HCT116 (cell line): ENCODE results near the gene TRAF3IP1. TPM values are rescaled to one million over a fixed set of nuclear protein-coding genes. Genes with fewer than 3 reads are reported as not detected.

Experiments
- ATAC-seq: fragments of 200-7000 bp; cut with Tn5 transposase; 2 replicates; pipeline ENCODE4 v1.9.1; 2020; ENCODE audit warnings: mild to moderate bottlenecking, moderate library complexity
- BruUV-seq: library from RNA; stranded (reverse); fragments of 400-500 nt; replicated peaks from 2 replicates; lab custom pipeline; 2021; lab: Mats Ljungman, UMichigan
- CTCF ChIA-PET: fragments of 300-600 bp; sonication (Branson Sonifier 250); formaldehyde crosslinking; loops from one replicate; lab custom pipeline; 2021; ENCODE audit warnings: antibody characterized with exemption; lab: Charles Lee
- POLR2A ChIA-PET: fragments of 300-600, 350-600 bp; sonication (Branson Sonifier 250); formaldehyde crosslinking; loops from one replicate; lab custom pipeline; 2021; ENCODE audit warnings: antibody characterized with exemption; lab: Charles Lee
- RAD21 ChIA-PET, 2 experiments: fragments of 300-600 bp; sonication (Branson Sonifier 250); formaldehyde crosslinking; loops; one replicate each; lab custom pipeline; 2023; ENCODE audit warnings: low total read pairs in 2 of 2; ENCODE audit not compliant: uncharacterized antibody in 2 of 2, unreplicated experiment in 2 of 2, low non-redundant PET in 1 of 2; lab: Charles Lee
- DNase-seq: peaks from one replicate; pipeline ENCODE4 v3.0.0-alpha.2; 2010; ENCODE audit warnings: low read depth, low spot score
- H2AFZ ChIP-seq: fragments of 200-600 bp; shearing (Covaris generic), sonication (generic); 2 replicates; pipeline ENCODE4 v1.6.1; 2017; ENCODE audit warnings: low read depth, mixed run types, mixed read lengths, antibody characterized with exemption, low read length; ENCODE audit not compliant: poor library complexity, severe bottlenecking
- H3K27ac ChIP-seq: 2 replicates; pipeline ENCODE4 v1.5.1; 2012; ENCODE audit warnings: low read depth, low read length
- H3K27me3 ChIP-seq: fragments of 200-600 bp; sonication (generic); 2 replicates; pipeline ENCODE4 v1.6.1; 2016; ENCODE audit warnings: mixed run types, low read length, mixed read lengths; ENCODE audit not compliant: insufficient read depth
- H3K36me3 ChIP-seq, 2 experiments: fragments of 200-500 bp in 1 of 2; fragments of 200-600 bp in 1 of 2; sonication (Bioruptor generic) in 1 of 2; sonication (generic) in 1 of 2; 2 replicates each; pipeline versions ENCODE4 v1.5.1 to v1.6.1; 2014 to 2016; ENCODE audit warnings: low read length in 2 of 2, inconsistent platforms in 1 of 2, mixed read lengths in 1 of 2, mixed run types in 1 of 2; ENCODE audit not compliant: insufficient read depth in 2 of 2, control insufficient read depth in 1 of 2
- H3K4me1 ChIP-seq, 2 experiments: fragments of 200-600 bp in 1 of 2; sonication (generic) in 1 of 2; 2 replicates each; pipeline versions ENCODE4 v1.5.1 to v1.6.1; 2012 to 2017; ENCODE audit warnings: low read length in 2 of 2, inconsistent platforms in 1 of 2, mild to moderate bottlenecking in 1 of 2, mixed read lengths in 1 of 2, mixed run types in 1 of 2, moderate library complexity in 1 of 2; ENCODE audit not compliant: insufficient read depth in 2 of 2, control insufficient read depth in 1 of 2
- H3K4me2 ChIP-seq: fragments of 200-600 bp; sonication (generic); 2 replicates; pipeline ENCODE4 v1.6.1; 2017; ENCODE audit warnings: mixed run types, low read length, mixed read lengths
- H3K4me3 ChIP-seq, 2 experiments: fragments of 200-600 bp in 1 of 2; sonication (generic) in 1 of 2; replicated peaks in 1 of 2; 2 replicates each; pipeline ENCODE4 v1.5.1; 2011 to 2016; ENCODE audit warnings: low read length in 2 of 2, control low read depth in 1 of 2, low read depth in 1 of 2, mild to moderate bottlenecking in 1 of 2, mixed read lengths in 1 of 2, mixed run types in 1 of 2
- H3K79me2 ChIP-seq: fragments of 200-600 bp; sonication (generic); 2 replicates; pipeline ENCODE4 v1.6.1; 2017; ENCODE audit warnings: mild to moderate bottlenecking, mixed run types, low read length, moderate library complexity, mixed read lengths; ENCODE audit not compliant: insufficient read depth
- H3K9ac ChIP-seq: fragments of 200-600 bp; sonication (generic); 2 replicates; pipeline ENCODE4 v1.6.1; 2016; ENCODE audit warnings: low read length, mixed read lengths
- H3K9me2 ChIP-seq: fragments of 200-600 bp; sonication (generic), shearing (Covaris generic); 2 replicates; pipeline ENCODE4 v1.6.1; 2017; ENCODE audit warnings: mixed run types, mild to moderate bottlenecking, moderate library complexity; ENCODE audit not compliant: insufficient read depth
- H3K9me3 ChIP-seq, 2 experiments: fragments of 200-500 bp in 1 of 2; fragments of 200-600 bp in 1 of 2; sonication (Bioruptor generic) in 1 of 2; sonication (generic) in 1 of 2; 2 replicates each; pipeline ENCODE4 v1.6.1; 2014 to 2017; ENCODE audit warnings: low read length in 2 of 2, mixed read lengths in 2 of 2, inconsistent platforms in 1 of 2, low read depth in 1 of 2, mild to moderate bottlenecking in 1 of 2, mixed run types in 1 of 2, moderate library complexity in 1 of 2; ENCODE audit not compliant: control insufficient read depth in 1 of 2, insufficient read depth in 1 of 2
- H4K20me1 ChIP-seq: fragments of 200-600 bp; sonication (generic), shearing (Covaris generic); 2 replicates; pipeline ENCODE4 v1.6.1; 2017; ENCODE audit warnings: mixed run types, mild to moderate bottlenecking, moderate library complexity; ENCODE audit not compliant: insufficient read depth
- EZH2 ChIP-seq: fragments of 200-600 bp; sonication (generic); IDR thresholded peaks from 2 replicates; pipeline ENCODE4 v1.6.1; 2017; ENCODE audit warnings: antibody characterized with exemption, mixed run types
- EZH2phosphoT487 ChIP-seq: fragments of 200-600 bp; IDR thresholded peaks from 2 replicates; pipeline ENCODE4 v1.6.1; 2018; ENCODE audit warnings: antibody characterized with exemption, borderline replicate concordance
- JUND ChIP-seq: IDR thresholded peaks from 2 replicates; pipeline ENCODE4 v1.6.1; 2012
- POLR2AphosphoS5 ChIP-seq: IDR thresholded peaks from 2 replicates; pipeline ENCODE4 v1.6.1; 2011; ENCODE audit warnings: mild to moderate bottlenecking, low read depth, low read length, moderate library complexity
- SRF ChIP-seq: IDR thresholded peaks from 2 replicates; pipeline ENCODE4 v1.6.1; 2012; ENCODE audit warnings: low read depth
- TCF7L2 ChIP-seq: IDR thresholded peaks from 2 replicates; pipeline ENCODE4 v1.7.0; 2011; ENCODE audit warnings: borderline replicate concordance, inconsistent platforms; ENCODE audit not compliant: insufficient read depth, insufficient read length; ENCODE audit errors: extremely low read depth
- YY1 ChIP-seq: IDR thresholded peaks from 2 replicates; pipeline ENCODE4 v1.6.1; 2011; ENCODE audit warnings: low read length, low read depth, moderate library complexity, mild to moderate bottlenecking; ENCODE audit not compliant: insufficient replicate concordance; ENCODE audit errors: extremely low read depth
- ZFX ChIP-seq: fragments of 450-650 bp; IDR thresholded peaks from 2 replicates; pipeline ENCODE4 v1.6.1; 2017
- intact Hi-C: fragments of 100-400 bp; cut with micrococcal nuclease; formaldehyde crosslinking; loops from 2 replicates; pipeline ENCODE4 v1.10.0; 2022
- total RNA-seq: library from RNA; stranded (reverse); gene quantifications from one replicate; pipeline ENCODE4 v1.2.1, GENCODE V29; 2021; ENCODE audit not compliant: unreplicated experiment
- TF ChIP-seq, protein P1 (sequence below), 3 experiments: fragments of 200-600 bp in 1 of 3; sonication (generic) in 1 of 3; IDR thresholded peaks in 2 of 3; conservative IDR thresholded peaks in 1 of 3; 2 replicates each; pipeline ENCODE4 v1.5.1; 2012 to 2017; ENCODE audit warnings: low read depth in 2 of 3, low read length in 2 of 3, antibody characterized with exemption in 1 of 3, borderline replicate concordance in 1 of 3, control low read depth in 1 of 3, mild to moderate bottlenecking in 1 of 3, mixed read lengths in 1 of 3, mixed run types in 1 of 3, moderate library complexity in 1 of 3; ENCODE audit not compliant: insufficient read depth in 1 of 3

TRAF3IP1 gene
- total RNA-seq, 1 experiment from 2014 or later, result 19.4 TPM

- TF ChIP-seq YY1 (no peak), SRF (no peak), POLR2AphosphoS5 (no peak), EZH2phosphoT487 (no peak), EZH2 (no peak), ZFX (no peak), TCF7L2 (no peak), JUND (no peak)
- TF ChIP-seq, protein P1, sequence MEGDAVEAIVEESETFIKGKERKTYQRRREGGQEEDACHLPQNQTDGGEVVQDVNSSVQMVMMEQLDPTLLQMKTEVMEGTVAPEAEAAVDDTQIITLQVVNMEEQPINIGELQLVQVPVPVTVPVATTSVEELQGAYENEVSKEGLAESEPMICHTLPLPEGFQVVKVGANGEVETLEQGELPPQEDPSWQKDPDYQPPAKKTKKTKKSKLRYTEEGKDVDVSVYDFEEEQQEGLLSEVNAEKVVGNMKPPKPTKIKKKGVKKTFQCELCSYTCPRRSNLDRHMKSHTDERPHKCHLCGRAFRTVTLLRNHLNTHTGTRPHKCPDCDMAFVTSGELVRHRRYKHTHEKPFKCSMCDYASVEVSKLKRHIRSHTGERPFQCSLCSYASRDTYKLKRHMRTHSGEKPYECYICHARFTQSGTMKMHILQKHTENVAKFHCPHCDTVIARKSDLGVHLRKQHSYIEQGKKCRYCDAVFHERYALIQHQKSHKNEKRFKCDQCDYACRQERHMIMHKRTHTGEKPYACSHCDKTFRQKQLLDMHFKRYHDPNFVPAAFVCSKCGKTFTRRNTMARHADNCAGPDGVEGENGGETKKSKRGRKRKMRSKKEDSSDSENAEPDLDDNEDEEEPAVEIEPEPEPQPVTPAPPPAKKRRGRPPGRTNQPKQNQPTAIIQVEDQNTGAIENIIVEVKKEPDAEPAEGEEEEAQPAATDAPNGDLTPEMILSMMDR (IDR thresholded peaks at IDR 0.05 in 2 of 3, conservative IDR thresholded peaks at IDR 0.05 in 1 of 3; ENCODE audit: borderline replicate concordance in 1 of 3, insufficient read depth in 1 of 3, low read depth in 2 of 3, low read length in 2 of 3), result no peak
- H3K9me3 ChIP-seq, result peaks cover 4% of the 10 kb centered on the region in 2 experiments; a peak in 1 of 4 replicates
- BruUV-seq, result no TSS peak
- H2AFZ ChIP-seq, result no peak overlapping the region
- ChIA-PET CTCF (no interaction called here), RAD21 (no interaction called here), POLR2A (no interaction called here)
- no peaks in the 10 kb centered on the region for H3K4me1 ChIP-seq
- no peak for DNase-seq
- H4K20me1 ChIP-seq, result no peaks in the 10 kb centered on the region
- H3K9me2 ChIP-seq, result no peaks in the 10 kb centered on the region
- H3K9ac ChIP-seq, result no peak overlapping the region
- no peak for ATAC-seq
- no peaks in the 10 kb centered on the region for H3K27me3 ChIP-seq
- no peak overlapping the region for H3K4me2 ChIP-seq
- H3K27ac ChIP-seq, result no peak overlapping the region
- H3K79me2 ChIP-seq, result no peaks in the 10 kb centered on the region
- no peak overlapping the region for H3K4me3 ChIP-seq
- no peaks in the 10 kb centered on the region for H3K36me3 ChIP-seq
- intact Hi-C loops, result no loop called here
Observed at GRCh38 chr2:238418196-238418998, 98.1 kb downstream of the TRAF3IP1 start.
